A549 treated with DMSO at 1 μM for 4 hours (cell line): ENCODE data around the gene HSD17B10. TPM values are rescaled to one million over a fixed set of nuclear protein-coding genes. Genes with fewer than 3 reads are reported as not detected.

Source experiments
- total RNA-seq: library from RNA; stranded (reverse); fragments of 200-300 nt; extraction: Qiagen RNA extraction; gene quantifications from 5 replicates; pipeline ENCODE4 v1.2.3, GENCODE V29; 2022; ENCODE audit warnings: low read depth

Gene HSD17B10
- 172 to 197 TPM (median 184 TPM) in 5 replicates for total RNA-seq

GRCh38 chrX:53433651-53434639 lies at the start of gene HSD17B10:
Gene HSD17B10 (minus strand): TSS chrX:53434370. CDS start chrX:53434345, 25 bp downstream.

GRCh38 chrX:53422861-53423306 lies 11.3 kb downstream of the HSD17B10 start, which contains the start of gene RIBC1:
Gene RIBC1 (plus strand): TSS chrX:53422873. CDS start chrX:53426277, 3,404 bp downstream.

GRCh38 chrX:53422086-53422860 lies 11.9 kb downstream of the HSD17B10 start, which contains the start of gene SMC1A:
Gene SMC1A (minus strand): TSS chrX:53422654. CDS start chrX:53422600, 54 bp downstream.

Other genes with a start within 250 kb of the HSD17B10 start
- 52.5 to 65.0 TPM (median 59.0 TPM) in 5 replicates for gene KDM5C, start 209.2 kb downstream of the HSD17B10 start, total RNA-seq
- 32.3 to 40.0 TPM (median 38.0 TPM) in 5 replicates for gene IQSEC2, start 152.8 kb downstream of the HSD17B10 start, total RNA-seq
- gene SMC1A, start 11.7 kb downstream of the HSD17B10 start, total RNA-seq = 43.4 to 68.9 TPM (median 66.6 TPM) in 5 replicates
- gene RIBC1, start 11.5 kb downstream of the HSD17B10 start, total RNA-seq = 0.57 to 0.88 TPM (median 0.74 TPM) in 5 replicates